HG02588 (cell line): ENCODE measurements around the gene C3orf20.
"Not testable (repeated sequence)": the region's sequence is repeated elsewhere in the genome, so short reads cannot be mapped to it uniquely, and the experiment has no call there.

ENCODE experiments used
- ATAC-seq: cut with Tn5 transposase; IDR thresholded peaks from one replicate; pipeline ENCODE4 v1.9.1; 2021; ENCODE audit warnings: mild to moderate bottlenecking, moderate library complexity; ENCODE audit not compliant: unreplicated experiment

The C3orf20 gene

GRCh38 chr3:14793858-14794234 lies 118.9 kb downstream of the C3orf20 start:
- no peak for ATAC-seq

DNA sequence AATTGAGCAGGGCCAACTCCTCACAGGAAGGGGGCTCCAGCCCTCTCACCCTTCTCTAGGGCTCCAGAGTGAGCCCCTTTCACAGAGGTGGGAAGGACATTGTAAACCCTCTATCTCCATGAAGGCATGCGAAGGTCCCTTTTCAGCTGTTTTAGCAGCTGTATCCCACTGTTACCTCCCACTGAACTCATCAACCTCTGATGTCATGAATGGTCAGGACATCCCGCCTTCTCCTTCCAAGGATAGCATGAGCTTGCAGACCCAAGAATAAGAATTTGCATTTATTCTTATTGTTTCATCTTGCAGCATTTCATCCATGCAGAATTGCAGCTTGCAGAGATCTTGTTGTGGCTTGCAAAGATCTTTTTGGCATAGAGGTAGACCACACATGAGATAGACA lies 119.5 kb downstream of the C3orf20 start:
- no peak for ATAC-seq

- ATAC-seq, result no peak
Measured at GRCh38 chr3:14795996-14796395, 121.1 kb downstream of the C3orf20 start.

- no peak for ATAC-seq
Measured at GRCh38 chr3:14796403-14797077, 121.6 kb downstream of the C3orf20 start.

- ATAC-seq, result no peak
Measured at GRCh38 chr3:14797731-14798130, 122.8 kb downstream of the C3orf20 start.

GRCh38 chr3:14798231-14798630 lies 123.3 kb downstream of the C3orf20 start:
- ATAC-seq, result no peak

GRCh38 chr3:14799146-14799545 lies 124.2 kb downstream of the C3orf20 start:
- no peak for ATAC-seq

DNA sequence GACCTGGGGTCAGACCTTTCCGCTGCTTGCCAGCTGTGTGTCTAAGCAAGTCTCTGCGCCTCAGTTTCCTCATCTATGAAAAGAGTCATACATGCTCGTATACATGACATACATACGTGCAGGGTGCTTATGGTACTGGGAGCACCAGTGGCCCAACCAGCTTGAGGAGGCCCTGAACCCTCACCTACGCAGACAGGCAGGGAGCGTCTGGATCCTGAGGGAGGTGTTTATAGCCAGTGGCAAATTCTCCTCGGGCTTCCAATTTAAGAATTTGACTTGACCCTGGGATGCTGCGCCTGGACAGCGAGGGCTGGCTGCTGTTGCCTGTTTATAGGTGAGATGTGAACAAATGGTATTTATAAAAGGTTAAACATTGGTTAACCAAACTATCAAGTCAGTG lies 126.1 kb downstream of the C3orf20 start:
- ATAC-seq, result no peak

GRCh38 chr3:14801668-14802380 lies 126.9 kb downstream of the C3orf20 start:
- ATAC-seq, result no peak

- no peak for ATAC-seq
Measured at GRCh38 chr3:14802381-14802731, 127.4 kb downstream of the C3orf20 start.

GRCh38 chr3:14803101-14803980 lies 128.4 kb downstream of the C3orf20 start:
- ATAC-seq, result no peak

- ATAC-seq, result no peak
Measured at GRCh38 chr3:14803981-14804834, 129.3 kb downstream of the C3orf20 start.

DNA sequence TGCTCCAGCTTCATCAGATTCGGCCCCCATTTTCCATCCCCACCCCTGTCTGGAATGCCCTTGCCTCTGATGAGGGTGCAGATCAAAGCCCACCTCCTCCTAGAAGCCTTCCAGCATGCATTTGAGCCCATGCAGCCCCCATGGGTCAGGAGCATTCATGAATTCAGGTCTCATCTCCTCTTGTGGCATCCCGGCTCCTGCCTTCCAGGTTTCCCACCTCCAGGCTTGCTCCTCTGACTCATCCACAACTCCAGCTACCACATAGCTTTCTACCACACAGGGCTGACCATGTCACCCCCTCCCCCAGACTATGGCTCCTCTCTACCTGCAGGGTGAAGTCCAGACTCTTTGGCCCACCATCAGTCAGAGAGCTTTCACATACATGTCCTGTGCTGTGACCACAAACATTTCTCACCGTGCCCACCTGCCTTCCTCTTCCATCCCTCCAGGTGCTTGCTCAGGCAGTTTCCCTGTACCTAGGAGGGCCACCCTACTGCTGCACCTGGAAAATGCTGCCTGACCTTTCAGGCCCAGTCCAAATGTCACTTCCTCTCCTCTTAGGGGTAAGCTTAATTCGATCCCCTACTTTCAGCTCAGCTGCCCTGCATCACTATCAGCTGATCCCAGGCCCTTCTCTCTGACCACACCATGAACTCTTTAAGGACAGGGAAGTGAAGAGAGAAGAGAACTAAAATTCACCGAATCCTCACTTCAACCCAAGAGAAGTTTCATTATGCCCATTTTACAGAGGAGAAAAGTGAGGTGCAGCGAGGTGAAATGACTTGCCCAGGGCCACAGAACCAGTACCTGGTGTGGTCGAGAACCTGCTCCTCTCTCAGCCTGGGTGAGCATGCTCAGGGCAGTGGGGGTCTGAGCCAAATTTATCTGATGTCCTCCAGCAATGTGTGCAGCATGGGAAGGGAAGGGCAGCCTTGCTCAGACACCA lies 130.2 kb downstream of the C3orf20 start:
- ATAC-seq, result no peak

DNA sequence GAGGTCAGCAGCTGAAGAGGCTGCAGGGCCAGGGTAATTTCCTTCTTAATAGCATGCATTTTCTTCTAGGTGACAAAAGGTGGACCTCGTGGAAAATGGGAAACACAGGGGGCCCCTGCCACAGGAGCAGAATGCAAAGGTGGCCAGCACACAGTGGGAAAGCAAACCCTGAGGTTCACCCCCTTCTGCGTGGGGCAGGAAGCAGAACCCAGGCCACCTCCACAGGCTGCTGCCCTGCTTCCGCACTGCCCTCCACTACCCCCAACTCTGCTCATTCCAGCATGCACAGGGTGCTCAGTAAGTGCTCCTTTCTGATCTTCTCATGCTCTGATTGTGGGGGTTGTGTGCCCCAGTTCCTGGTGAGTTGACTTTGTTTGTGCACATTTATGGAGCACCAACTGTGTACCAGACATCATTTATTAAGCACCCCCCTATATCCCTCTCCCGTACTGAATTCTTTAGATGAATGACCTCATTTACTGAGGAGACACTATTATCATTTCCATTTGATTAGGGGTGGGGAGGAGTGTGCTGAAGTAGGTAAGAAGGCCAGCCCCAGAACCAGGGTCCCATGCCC lies 131.1 kb downstream of the C3orf20 start:
- ATAC-seq, result no peak

DNA sequence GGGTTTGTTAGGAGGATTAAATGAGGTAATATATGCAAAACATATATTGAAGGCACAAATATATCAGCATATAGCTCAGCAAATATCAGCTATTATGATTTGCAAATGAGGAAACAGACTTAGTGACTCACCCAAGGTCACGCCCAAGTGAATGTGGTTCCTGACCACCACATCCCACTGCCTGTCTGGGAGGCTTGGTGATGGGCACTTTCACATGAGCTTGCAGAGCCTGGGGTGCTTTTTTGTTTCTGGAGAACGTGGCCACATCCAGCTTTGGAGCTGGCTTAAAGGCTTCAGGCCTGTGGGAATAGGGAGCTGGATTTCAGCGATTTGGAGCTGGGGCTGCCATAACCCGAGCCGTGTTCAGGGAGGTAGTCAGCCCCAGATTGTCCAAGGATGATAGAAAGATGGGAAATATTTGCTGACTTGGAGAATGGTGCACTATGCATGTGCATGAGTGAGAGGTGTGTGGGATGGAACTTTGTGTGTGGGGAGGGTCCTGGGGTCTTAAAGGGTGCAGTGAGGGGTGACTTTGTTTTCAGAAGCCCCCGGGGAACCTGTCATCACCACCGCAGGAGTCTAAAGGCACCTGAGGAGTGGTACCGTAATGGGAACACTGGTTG lies 131.8 kb downstream of the C3orf20 start:
- no peak for ATAC-seq

- ATAC-seq, result no peak
Measured at GRCh38 chr3:14808025-14808424, 133.1 kb downstream of the C3orf20 start.

DNA sequence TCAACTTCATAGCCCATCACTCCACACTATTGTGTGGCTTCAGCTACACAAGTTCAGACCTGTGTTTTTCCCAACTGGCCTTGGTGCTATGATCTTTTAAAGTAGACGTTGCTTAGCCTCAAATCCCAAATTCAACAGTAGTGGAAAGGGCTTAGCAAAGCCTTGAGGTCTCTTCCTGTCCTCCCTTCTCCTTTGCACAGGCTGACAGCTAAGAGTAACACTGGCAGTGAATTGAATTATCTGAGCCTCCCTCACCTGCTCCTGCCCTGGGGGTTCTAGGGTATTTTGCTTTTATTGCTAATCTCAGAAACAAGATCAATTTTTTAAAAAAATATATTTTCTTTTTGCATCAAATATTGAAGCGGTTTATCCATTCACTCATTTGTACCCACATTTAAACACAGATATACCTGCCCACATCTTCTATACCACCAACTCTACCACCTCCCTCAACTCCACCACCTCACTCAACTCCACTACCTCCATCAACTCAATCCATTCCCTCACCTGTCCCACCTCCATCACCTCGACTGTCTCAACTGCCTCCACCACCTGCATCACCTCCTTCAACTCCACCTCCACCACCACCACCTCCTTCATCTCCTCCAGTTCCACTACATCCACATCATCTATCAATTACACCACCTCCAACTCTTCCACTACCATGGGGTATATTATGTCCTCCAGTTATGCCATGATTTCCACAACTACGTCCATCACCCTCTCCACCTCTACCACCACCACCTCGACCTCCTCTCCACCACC lies 133.7 kb downstream of the C3orf20 start:
- ATAC-seq, result no peak

GRCh38 chr3:14809611-14810010 lies 134.7 kb downstream of the C3orf20 start:
- not testable (repeated sequence) for ATAC-seq
